Stimulated activated CD4-positive, alpha-beta T cell treated with anti-CD3 and anti-CD28 coated beads, TNF-alpha, amount 100 ng/mL, for 24 hours (primary cell): Measurements from ENCODE around the gene MFSD2B.

Source experiments
- DNase-seq, 3 experiments: peaks; one replicate each; pipeline ENCODE4 v3.0.0-alpha.2; 2020; ENCODE audit warnings: low read depth in 3 of 3

The MFSD2B gene

DNA sequence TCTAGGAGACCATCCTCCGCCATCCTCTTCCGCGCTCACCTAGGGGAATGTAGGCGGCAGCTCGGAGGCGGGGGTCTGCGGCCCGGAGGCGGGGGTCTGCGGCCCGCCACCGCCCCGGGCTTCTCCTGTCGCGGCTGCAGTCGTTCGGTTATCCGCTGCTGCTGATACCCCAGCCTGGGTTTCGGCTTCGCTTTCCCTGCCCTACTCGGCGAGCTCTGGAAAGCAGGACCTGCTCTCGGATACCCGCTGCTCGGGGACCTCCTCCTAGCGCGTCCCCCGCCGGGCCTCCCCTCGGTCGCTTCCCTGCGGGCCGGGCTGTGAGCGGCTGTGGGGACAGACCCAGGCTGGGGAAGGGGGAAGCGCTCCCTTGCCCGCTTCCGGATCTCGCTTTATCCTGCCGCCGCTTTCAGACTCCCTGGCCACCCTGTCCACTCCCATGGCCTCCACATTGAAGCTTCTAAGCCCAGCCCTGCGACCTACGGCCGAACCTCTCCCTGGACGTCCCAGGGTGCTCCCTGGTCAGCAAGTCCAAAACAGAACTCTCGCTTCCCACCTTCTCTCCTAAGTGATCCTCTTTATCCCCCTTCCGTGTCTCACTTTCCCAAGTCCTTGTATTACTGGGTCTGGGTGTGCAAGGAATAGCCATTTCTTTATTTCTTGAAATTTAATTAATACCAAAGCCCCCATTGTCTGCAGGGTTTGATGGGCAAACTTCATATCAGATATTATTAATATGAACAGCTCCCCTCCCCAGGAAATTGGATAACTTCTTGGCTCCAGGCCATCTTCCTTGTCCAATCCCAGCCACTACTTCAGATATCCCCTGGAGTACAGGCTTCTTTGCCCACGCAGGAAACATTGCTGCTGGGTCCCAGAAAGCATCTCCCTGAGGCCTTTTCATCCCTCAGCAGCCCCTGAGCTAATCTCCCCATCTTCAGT, 40.4 kb downstream of the MFSD2B start:
- peak in 1 of 3 experiments; percentile 6 for DNase-seq

DNA sequence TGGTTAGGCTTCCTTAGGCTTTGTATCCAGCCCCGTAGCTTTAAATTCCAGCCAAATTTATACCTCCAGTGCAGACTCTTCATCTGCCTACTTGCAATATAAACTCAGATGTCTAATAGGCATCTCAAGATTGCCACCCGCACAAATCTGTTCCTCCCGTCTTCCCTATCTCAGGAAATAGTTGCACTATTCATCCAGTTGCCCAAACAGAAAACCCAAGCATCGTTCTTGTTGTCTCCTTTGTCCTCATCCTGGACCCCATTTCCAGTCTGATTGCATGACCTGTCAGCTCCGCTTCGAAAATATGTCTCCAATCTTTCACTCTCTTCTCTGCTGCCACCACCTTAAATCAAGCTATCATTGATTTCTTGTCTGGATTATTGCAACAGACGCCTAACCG, 41.9 kb downstream of the MFSD2B start:
- DNase-seq, result no peak

DNA sequence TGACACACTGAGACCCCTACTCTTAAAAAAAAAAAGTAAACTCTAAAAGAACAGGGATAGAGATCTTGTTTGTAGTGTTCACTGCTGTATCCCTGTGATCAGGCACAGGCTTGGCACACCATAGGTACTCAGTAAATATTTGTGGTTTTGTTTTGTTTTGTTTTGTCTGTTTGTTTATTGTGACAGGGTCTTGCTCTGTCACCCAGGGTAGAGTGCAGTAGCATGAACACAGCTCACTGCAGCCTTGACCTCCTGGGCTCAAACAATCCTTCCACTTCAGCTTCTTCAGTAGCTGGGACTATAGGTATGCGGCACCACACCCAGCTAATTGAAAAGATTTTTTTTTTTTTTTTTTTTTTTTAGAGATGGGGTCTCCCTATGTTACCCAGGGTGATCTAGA, 43.1 kb downstream of the MFSD2B start:
- no peak for DNase-seq

DNA sequence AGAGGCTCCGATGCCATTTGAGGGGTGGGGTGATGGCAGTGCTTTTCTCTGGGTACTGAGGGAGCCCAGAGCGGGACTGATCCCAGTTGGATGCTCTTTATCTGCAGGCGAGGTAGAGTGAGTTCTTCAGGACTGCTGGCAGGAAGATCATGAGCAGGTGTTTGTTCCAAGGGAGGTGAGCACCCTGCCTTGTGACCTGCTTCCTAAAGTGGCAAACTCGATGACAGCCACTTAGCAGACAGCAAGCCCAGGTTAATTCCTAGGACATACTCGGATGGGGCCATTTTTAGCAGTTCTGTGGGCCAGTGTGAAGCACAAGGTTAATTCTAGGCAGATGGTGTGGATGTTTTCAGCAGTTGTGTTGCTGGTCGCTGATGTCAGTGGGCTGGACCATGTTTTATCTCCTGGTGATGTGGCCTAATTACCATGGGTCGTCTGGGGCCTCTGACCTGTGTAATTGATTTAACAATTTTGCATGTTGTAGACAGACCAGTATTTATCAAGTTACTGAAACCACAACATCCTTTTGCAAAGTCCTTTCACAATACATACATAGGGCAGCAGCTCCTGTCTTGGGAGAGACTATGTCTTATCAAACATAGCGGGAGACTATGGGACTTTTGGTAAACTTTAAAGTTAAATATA, 44.6 kb downstream of the MFSD2B start:
- DNase-seq, result no peak

DNA sequence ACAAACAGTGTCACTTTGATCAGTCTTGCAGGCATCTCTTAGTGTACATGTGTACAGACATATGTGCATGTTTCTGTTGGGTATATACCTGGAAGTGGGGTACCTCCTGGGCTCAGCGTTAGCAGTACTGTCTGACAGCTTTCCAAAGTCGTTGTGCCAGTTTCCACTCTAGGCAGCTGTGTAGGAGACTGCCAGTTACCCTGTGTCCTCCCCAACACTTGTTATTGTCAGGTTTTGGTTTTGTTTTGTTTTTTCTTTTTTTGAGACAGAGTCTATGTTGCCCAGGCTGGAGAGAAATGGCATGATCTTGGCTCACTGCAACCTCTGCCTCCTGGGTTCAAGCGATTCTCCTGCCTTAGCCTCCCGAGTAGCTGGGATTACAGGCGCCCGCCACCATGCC, 45.9 kb downstream of the MFSD2B start:
- DNase-seq, result no peak

DNA sequence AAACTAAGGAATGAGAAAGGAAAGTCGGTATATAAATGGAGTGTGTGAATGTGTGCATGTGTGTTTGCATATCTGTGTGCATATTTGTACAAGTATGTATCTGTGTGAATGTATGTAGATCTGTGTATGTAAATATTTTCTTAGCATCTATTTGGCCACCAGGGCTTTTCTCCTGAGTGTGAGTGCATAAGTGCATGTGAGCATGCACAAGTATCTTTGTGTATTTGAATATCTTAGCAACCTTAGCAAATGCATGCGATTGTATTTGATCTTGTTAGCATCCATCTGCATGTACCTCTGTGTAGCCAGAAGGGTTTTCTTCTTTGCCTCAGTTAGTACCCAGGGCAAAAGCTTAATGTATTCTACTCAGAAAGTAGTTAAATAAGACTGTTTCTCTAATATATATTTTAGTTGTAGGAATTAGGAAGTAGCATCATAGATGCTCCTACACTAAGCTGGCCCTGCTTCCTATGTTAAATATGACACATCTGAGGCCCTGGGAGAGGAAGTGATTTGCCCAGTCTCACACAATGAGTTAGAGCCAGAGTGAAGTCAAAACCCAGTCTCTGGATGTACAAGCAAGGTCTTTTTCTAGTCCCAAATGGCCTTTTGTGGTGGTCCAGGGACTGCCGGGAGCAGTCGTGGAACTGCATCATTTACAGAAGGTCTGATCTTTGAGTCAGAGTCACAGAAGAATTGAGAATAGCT, 48.8 kb downstream of the MFSD2B start:
- no peak for DNase-seq

DNA sequence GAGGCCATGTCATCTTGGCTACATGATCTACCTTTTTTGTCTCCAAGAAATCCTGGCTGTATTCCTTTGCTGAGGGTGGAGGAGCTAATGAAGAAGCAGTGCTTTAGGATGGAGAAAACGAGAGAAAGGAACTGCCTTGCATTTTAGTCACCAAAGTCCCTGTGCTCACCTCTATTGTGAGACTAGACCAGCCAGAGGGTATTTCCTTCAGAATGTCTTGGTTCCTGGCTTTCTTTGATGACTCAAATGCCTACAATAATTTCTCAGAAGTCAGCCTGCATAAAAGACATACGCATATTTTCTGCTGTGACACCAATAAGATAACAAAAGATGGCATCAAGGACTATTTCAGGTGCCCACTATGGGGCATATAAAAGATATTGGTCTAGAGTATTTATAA, 55.5 kb downstream of the MFSD2B start:
- DNase-seq, result no peak

DNA sequence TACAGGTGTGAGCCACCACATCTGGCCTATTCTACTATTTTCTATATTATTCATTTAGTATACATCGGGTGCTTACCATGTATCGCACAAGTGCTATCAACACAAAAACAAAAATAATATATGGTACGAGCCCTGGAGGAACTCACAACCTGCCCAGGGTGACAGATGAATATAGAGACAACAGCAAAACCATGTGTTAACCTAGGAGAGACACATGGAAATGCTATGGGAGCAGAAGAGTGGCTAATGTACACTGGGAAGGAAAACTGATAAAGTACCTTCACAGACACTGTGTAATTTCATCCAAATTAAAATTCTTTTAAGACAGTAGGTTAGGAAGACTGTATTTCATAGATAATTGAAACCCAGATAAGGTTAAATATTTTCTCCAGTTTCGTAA, 62.4 kb downstream of the MFSD2B start:
- no peak for DNase-seq

DNA sequence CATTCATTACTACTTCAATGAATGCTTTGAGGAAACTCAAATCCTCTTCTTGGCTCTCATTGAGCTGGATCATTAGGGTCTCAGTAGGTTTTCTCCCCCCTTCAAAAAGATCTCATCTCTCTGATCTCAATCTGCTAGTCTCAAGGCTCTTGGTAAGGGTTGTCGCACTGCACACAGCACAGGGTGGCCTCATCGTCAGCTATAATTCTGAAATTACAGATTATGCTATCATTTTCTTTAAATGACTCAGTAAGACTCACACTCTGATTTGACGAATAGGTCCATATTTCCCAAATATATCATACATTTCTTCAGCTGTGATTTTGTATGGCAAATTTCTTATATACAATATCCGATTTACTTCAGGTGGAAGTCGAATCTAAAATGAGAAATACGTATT, 63.9 kb downstream of the MFSD2B start:
- no peak for DNase-seq

DNA sequence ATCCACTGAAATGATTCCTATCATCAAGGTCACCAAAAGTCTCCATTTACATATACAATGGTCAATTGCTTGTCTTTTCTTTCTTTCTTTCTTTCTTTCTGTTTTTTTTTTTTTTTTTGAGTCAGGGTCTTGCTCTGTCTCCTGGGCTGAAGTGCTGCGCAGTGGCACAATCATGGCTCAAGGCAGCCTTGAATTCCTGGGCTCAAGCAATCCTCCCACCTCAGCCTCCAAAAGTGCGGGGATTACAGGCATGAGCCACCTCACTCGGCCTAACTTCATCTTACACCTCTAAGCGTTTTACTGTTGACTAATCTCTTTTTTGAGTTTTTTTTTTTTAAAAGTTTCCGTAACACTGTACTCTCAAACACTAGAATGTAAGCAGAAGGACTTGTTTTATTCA, 65.4 kb downstream of the MFSD2B start:
- no peak for DNase-seq
